Mucosa of descending colon (tissue), 3 donors: ENCODE results near the gene FCER1G. TPM values are rescaled to one million over a fixed set of nuclear protein-coding genes. Genes with fewer than 3 reads are reported as not detected.

ENCODE experiments used
- ATAC-seq: fragments of 200-7000 bp; cut with Tn5 transposase; one replicate; pipeline ENCODE4 v1.9.1; 2020; ENCODE audit warnings: mild to moderate bottlenecking, moderate library complexity
- DNase-seq, 3 donors: peaks; one replicate each; pipeline ENCODE4 v3.0.0-alpha.2; 2020
- H3K36me3 ChIP-seq: fragments of 200-600 bp; one replicate; pipeline ENCODE4 v1.8.0; 2021; ENCODE audit warnings: low read depth, mild to moderate bottlenecking
- H3K4me1 ChIP-seq: fragments of 200-600 bp; one replicate; pipeline ENCODE4 v1.8.0; 2021; ENCODE audit warnings: low read depth, mild to moderate bottlenecking
- H3K4me3 ChIP-seq: fragments of 200-600 bp; one replicate; pipeline ENCODE4 v1.8.0; 2021; ENCODE audit warnings: mild to moderate bottlenecking
- H3K9me3 ChIP-seq: fragments of 200-600 bp; one replicate; pipeline ENCODE4 v1.8.0; 2021; ENCODE audit warnings: mild to moderate bottlenecking
- CTCF ChIP-seq: fragments of 200-600 bp; IDR thresholded peaks from one replicate; pipeline ENCODE4 v1.8.0; 2022; ENCODE audit warnings: antibody characterized with exemption, mild to moderate bottlenecking
- intact Hi-C, 2 donors: fragments of 100-400 bp; cut with DNase I in 1 of 2; cut with micrococcal nuclease in 1 of 2; formaldehyde crosslinking; loops; one replicate each; pipeline versions ENCODE4 v1.11.0 to v1.11.1; 2022; cut with DNase I, micrococcal nuclease
- total RNA-seq, 3 donors: library from RNA; stranded (reverse); fragmentation: NEBNext Ultra II Directional in 2 of 3; extraction: Animal tissue kit (Norgen Biotek cat#: 25700) in 2 of 3; gene quantifications; one replicate each; pipeline versions ENCODE4 v1.2.1 to v1.2.4, GENCODE V29; 2021 to 2023
- donor health status: DM: no; HTN: no; CAD: no; lungs with moderate emphysema.
- donor health status: DM: no; HTN: no; CAD: no.
- donor health status: DM: no; HTN: yes; CAD: no.

The FCER1G gene
- total RNA-seq, 3 donors from 2014 or later: 5.8 to 43.9 (median 27.1) TPM

- Histone ChIP-seq H3K9me3 (no peaks in the 10 kb centered on the region), H3K36me3 (no peaks in the 10 kb centered on the region), H3K4me3 (no peak within 1 kb of the TSS), H3K4me1 (peaks cover 23% of the 10 kb centered on the region)
- ATAC-seq (no peak), DNase-seq (peak in 1 of 3 donors; percentile 49)
- no peak for TF ChIP-seq CTCF
- intact Hi-C loops: loop anchor here in 1 of 2 donors (10.0 kb wide), 1 partner anchor 186 kb away; no protein-coding TSS in a partner anchor
Observed at GRCh38 chr1:161198897-161199431, 16.1 kb upstream of the FCER1G start, which contains the start of gene ADAMTS4. ADAMTS4 (minus strand) TSS chr1:161199054; CDS start chr1:161198627, 427 bp downstream.

GRCh38 chr1:161199506-161200139 lies 15.5 kb upstream of the FCER1G start:
- TF ChIP-seq CTCF: no peak
- H3K4me1 ChIP-seq: peaks cover 24% of the 10 kb centered on the region
- intact Hi-C loops: loop anchor here in 1 of 2 donors (10.0 kb wide), 1 partner anchor 185 kb away; no protein-coding TSS in a partner anchor
- peaks cover 4% of the 10 kb centered on the region for H3K36me3 ChIP-seq
- H3K9me3 ChIP-seq: no peaks in the 10 kb centered on the region
- ATAC-seq (no peak), DNase-seq (no peak)
- no peak overlapping the region for H3K4me3 ChIP-seq

- H3K4me3 ChIP-seq: no peak overlapping the region
- DNase-seq (no peak), ATAC-seq (no peak)
- H3K4me1 ChIP-seq: peaks cover 24% of the 10 kb centered on the region
- peaks cover 4% of the 10 kb centered on the region for H3K36me3 ChIP-seq
- H3K9me3 ChIP-seq: no peaks in the 10 kb centered on the region
- no peak for TF ChIP-seq CTCF
- intact Hi-C loops: no loop called here
Observed at GRCh38 chr1:161200421-161200991, 14.6 kb upstream of the FCER1G start.

- H3K9me3 ChIP-seq: no peaks in the 10 kb centered on the region
- peaks cover 4% of the 10 kb centered on the region for H3K36me3 ChIP-seq
- intact Hi-C loops: no loop called here
- no peak for TF ChIP-seq CTCF
- ATAC-seq: peak; percentile 1
- H3K4me3 ChIP-seq: no peak overlapping the region
- peak in 2 of 3 donors; percentile 56 to 72 for DNase-seq
- H3K4me1 ChIP-seq: peaks cover 27% of the 10 kb centered on the region
Observed at GRCh38 chr1:161200992-161201835, 13.9 kb upstream of the FCER1G start.
